Loucy (cell line): Measurements from ENCODE around the gene NUTF2.

ENCODE experiments used
- EZH2phosphoT487 ChIP-seq: fragments of 200-600 bp; IDR thresholded peaks from 2 replicates; pipeline ENCODE4 v1.6.1; 2018; ENCODE audit warnings: antibody characterized with exemption, mild to moderate bottlenecking, moderate library complexity, borderline replicate concordance
- TF ChIP-seq, protein P1 (sequence below): fragments of 200-600 bp; sonication (generic); conservative IDR thresholded peaks from 2 replicates; pipeline ENCODE4 v1.5.1; 2014; ENCODE audit warnings: mild to moderate bottlenecking, antibody characterized with exemption, low read length

DNA sequence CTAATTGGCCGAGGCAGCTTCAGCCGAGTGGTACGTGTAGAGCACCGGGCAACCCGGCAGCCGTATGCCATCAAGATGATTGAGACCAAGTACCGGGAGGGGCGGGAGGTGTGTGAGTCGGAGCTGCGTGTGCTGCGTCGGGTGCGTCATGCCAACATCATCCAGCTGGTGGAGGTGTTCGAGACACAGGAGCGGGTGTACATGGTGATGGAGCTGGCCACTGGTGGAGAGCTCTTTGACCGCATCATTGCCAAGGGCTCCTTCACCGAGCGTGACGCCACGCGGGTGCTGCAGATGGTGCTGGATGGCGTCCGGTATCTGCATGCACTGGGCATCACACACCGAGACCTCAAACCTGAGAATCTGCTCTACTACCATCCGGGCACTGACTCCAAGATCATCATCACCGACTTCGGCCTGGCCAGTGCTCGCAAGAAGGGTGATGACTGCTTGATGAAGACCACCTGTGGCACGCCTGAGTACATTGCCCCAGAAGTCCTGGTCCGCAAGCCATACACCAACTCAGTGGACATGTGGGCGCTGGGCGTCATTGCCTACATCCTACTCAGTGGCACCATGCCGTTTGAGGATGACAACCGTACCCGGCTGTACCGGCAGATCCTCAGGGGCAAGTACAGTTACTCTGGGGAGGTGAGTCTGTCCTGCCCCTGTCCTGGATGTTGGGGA is 62.5 kb downstream of the NUTF2 start:
- TF ChIP-seq, protein P1, sequence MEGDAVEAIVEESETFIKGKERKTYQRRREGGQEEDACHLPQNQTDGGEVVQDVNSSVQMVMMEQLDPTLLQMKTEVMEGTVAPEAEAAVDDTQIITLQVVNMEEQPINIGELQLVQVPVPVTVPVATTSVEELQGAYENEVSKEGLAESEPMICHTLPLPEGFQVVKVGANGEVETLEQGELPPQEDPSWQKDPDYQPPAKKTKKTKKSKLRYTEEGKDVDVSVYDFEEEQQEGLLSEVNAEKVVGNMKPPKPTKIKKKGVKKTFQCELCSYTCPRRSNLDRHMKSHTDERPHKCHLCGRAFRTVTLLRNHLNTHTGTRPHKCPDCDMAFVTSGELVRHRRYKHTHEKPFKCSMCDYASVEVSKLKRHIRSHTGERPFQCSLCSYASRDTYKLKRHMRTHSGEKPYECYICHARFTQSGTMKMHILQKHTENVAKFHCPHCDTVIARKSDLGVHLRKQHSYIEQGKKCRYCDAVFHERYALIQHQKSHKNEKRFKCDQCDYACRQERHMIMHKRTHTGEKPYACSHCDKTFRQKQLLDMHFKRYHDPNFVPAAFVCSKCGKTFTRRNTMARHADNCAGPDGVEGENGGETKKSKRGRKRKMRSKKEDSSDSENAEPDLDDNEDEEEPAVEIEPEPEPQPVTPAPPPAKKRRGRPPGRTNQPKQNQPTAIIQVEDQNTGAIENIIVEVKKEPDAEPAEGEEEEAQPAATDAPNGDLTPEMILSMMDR, result no peak
- no peak for TF ChIP-seq EZH2phosphoT487
